Choroid plexus epithelial cell (primary cell): ENCODE measurements around the gene BRI3BP.

Source experiments
- DNase-seq: peaks from one replicate; pipeline ENCODE4 v3.0.0-alpha.2; 2010; ENCODE audit warnings: low read depth
- H3K4me3 ChIP-seq: 2 replicates; pipeline ENCODE4 v1.5.1; 2011; ENCODE audit warnings: low read depth, mild to moderate bottlenecking, control low read depth, low read length, moderate library complexity
- CTCF ChIP-seq: conservative IDR thresholded peaks from 2 replicates; pipeline ENCODE4 v1.5.1; 2011; ENCODE audit warnings: low read depth, mild to moderate bottlenecking, control low read depth, inconsistent platforms, low read length, moderate library complexity

Gene BRI3BP

GRCh38 chr12:125076103-125076502, 82.7 kb downstream of the BRI3BP start:
- no peak for DNase-seq
- TF ChIP-seq CTCF, result no peak
- H3K4me3 ChIP-seq, result no peak overlapping the region

- no peak overlapping the region for H3K4me3 ChIP-seq
- DNase-seq, result no peak
- TF ChIP-seq CTCF, result no peak
These were observed 85.6 kb downstream of the BRI3BP start for GRCh38 chr12:125079084-125079483.

GRCh38 chr12:125079648-125080645, 86.5 kb downstream of the BRI3BP start:
- H3K4me3 ChIP-seq, result no peak overlapping the region
- peak; percentile 71 for DNase-seq
- TF ChIP-seq CTCF, result no peak
